Lower lobe of right lung (tissue), 2 donors: Measurements from ENCODE around the gene TM2D3. TPM values are rescaled to one million over a fixed set of nuclear protein-coding genes. Genes with fewer than 3 reads are reported as not detected.

ENCODE experiments used
- ATAC-seq, 2 donors: fragments of 200-7000 bp; cut with Tn5 transposase; one replicate each; pipeline ENCODE4 v1.9.1; 2020 to 2022; ENCODE audit warnings: mild to moderate bottlenecking in 2 of 2, moderate library complexity in 2 of 2
- DNase-seq: peaks from one replicate; pipeline ENCODE4 v3.0.0-alpha.2; 2020
- H3K27ac ChIP-seq: fragments of 200-600 bp; one replicate; pipeline ENCODE4 v1.8.0; 2022
- H3K27me3 ChIP-seq: fragments of 200-600 bp; one replicate; pipeline ENCODE4 v1.8.0; 2022; ENCODE audit warnings: low read depth
- H3K36me3 ChIP-seq: fragments of 200-600 bp; one replicate; pipeline ENCODE4 v1.8.0; 2022; ENCODE audit warnings: mild to moderate bottlenecking
- H3K4me1 ChIP-seq: fragments of 200-600 bp; one replicate; pipeline ENCODE4 v1.8.0; 2022
- H3K4me3 ChIP-seq: fragments of 200-600 bp; one replicate; pipeline ENCODE4 v1.8.0; 2022; ENCODE audit warnings: mild to moderate bottlenecking
- H3K9me3 ChIP-seq: fragments of 200-600 bp; one replicate; pipeline ENCODE4 v1.8.0; 2022
- CTCF ChIP-seq: fragments of 200-600 bp; IDR thresholded peaks from one replicate; pipeline ENCODE4 v1.8.0; 2022; ENCODE audit warnings: antibody characterized with exemption, mild to moderate bottlenecking
- intact Hi-C: fragments of 100-400 bp; cut with DNase I; formaldehyde crosslinking; loops from one replicate; pipeline ENCODE4 v1.11.0; 2022
- total RNA-seq: library from RNA; stranded (reverse); fragmentation: NEBNext Ultra II Directional; extraction: Animal tissue kit (Norgen Biotek cat#: 25700); gene quantifications from one replicate; pipeline ENCODE4 v1.2.1, GENCODE V29; 2021
- donor health status: DM: no; HTN: yes; CAD: no; lungs with severe emphysema.

TM2D3 gene
- total RNA-seq, 1 donor from 2014 or later = 49.2 TPM

- peak overlapping the region; percentile 85 for H3K4me3 ChIP-seq
- H3K4me1 ChIP-seq = peaks cover 35% of the 10 kb centered on the region
- peak; percentile 72 to 73 for ATAC-seq
- peak overlapping the region; percentile 98 for H3K27ac ChIP-seq
- H3K27me3 ChIP-seq = no peaks in the 10 kb centered on the region
- DNase-seq = no peak
- TF ChIP-seq CTCF = no peak
- no peaks in the 10 kb centered on the region for H3K9me3 ChIP-seq
- peaks cover 45% of the 10 kb centered on the region for H3K36me3 ChIP-seq
- intact Hi-C loops = loop anchor here (10.0 kb wide), 1 partner anchor 357 kb away; the partner anchor contains the start of gene SNRPA1
Observed at GRCh38 chr15:101651554-101652097, 555 bp downstream of the TM2D3 start.

GRCh38 chr15:101650145-101650544 lies 2.0 kb downstream of the TM2D3 start:
- peaks cover 49% of the 10 kb centered on the region for H3K36me3 ChIP-seq
- no peak for ATAC-seq
- intact Hi-C loops = loop anchor here (10.0 kb wide), 1 partner anchor 355 kb away; the partner anchor contains the start of gene SNRPA1

GRCh38 chr15:101648356-101648755 lies 3.8 kb downstream of the TM2D3 start:
- peaks cover 32% of the 10 kb centered on the region for H3K4me1 ChIP-seq
- peaks cover 67% of the 10 kb centered on the region for H3K36me3 ChIP-seq
- no peaks in the 10 kb centered on the region for H3K27me3 ChIP-seq
- H3K9me3 ChIP-seq = no peaks in the 10 kb centered on the region
- H3K27ac ChIP-seq = no peak overlapping the region
- intact Hi-C loops = no loop called here
- no peak overlapping the region for H3K4me3 ChIP-seq
- DNase-seq (no peak), ATAC-seq (no peak)
- TF ChIP-seq CTCF = no peak

More at GRCh38 chr15:101650145-101650544, 2.0 kb downstream of the TM2D3 start:
- no peak for TF ChIP-seq CTCF
- no peaks in the 10 kb centered on the region for H3K27me3 ChIP-seq
- H3K27ac ChIP-seq = no peak overlapping the region
- peak overlapping the region; percentile 85 for H3K4me3 ChIP-seq
- H3K4me1 ChIP-seq = peaks cover 35% of the 10 kb centered on the region
- DNase-seq = no peak
- no peaks in the 10 kb centered on the region for H3K9me3 ChIP-seq

DNA sequence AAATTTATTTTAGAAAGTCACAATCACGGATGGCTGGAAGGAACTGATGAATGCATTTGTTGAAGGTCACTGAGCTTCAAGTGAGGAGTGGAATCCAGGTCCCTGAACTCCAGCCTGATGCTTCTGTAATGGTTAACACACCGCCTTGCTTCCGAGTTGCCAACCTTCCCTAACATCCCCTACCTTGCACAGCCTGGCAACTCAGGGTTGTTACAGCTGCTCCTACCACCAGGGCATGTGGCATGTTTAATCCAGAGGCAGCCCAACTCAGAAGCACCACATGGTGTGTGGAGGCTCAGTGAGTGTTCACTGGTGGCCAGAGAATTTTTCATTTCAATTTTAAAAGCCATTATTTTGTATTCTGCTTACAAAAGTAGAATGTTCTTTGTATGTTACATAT lies 4.9 kb downstream of the TM2D3 start:
- peaks cover 28% of the 10 kb centered on the region for H3K4me1 ChIP-seq
- no peak for TF ChIP-seq CTCF
- no peaks in the 10 kb centered on the region for H3K27me3 ChIP-seq
- DNase-seq (no peak), ATAC-seq (no peak)
- intact Hi-C loops = no loop called here
- H3K9me3 ChIP-seq = no peaks in the 10 kb centered on the region
- peaks cover 78% of the 10 kb centered on the region for H3K36me3 ChIP-seq
- H3K4me3 ChIP-seq = no peak overlapping the region
- no peak overlapping the region for H3K27ac ChIP-seq

GRCh38 chr15:101646672-101647071 lies 5.5 kb downstream of the TM2D3 start:
- intact Hi-C loops = no loop called here
- Histone ChIP-seq H3K4me1 (peaks cover 32% of the 10 kb centered on the region), H3K9me3 (no peaks in the 10 kb centered on the region), H3K36me3 (peaks cover 80% of the 10 kb centered on the region), H3K27ac (no peak overlapping the region), H3K27me3 (no peaks in the 10 kb centered on the region), H3K4me3 (no peak overlapping the region)
- DNase-seq = no peak
- TF ChIP-seq CTCF = no peak
- peak in 1 of 2 donors; percentile 37 for ATAC-seq
